Ovary (tissue), 3 donors: Measurements from ENCODE around the gene LDLRAD4.

Source experiments
- CTCF ChIP-seq, 3 donors: fragments of 450-650 bp in 2 of 3; fragments of 200-600 bp in 1 of 3; IDR thresholded peaks; one replicate each; pipeline versions ENCODE4 v1.5.1 to v1.8.0; 2016 to 2022; ENCODE audit warnings: antibody characterized with exemption in 3 of 3, mild to moderate bottlenecking in 1 of 3
- EP300 ChIP-seq: sonication (generic); formaldehyde crosslinking; IDR thresholded peaks from one replicate; pipeline ENCODE4 v1.6.1; 2017; ENCODE audit warnings: antibody characterized with exemption
- donor health status: DM: no; HTN: no; CAD: no.

- TF ChIP-seq CTCF (IDR thresholded peaks at IDR 0.05), result no peak
- no peak for TF ChIP-seq EP300
These were observed 298.8 kb downstream of the LDLRAD4 start for GRCh38 chr18:13517369-13517768.
